ENCODE measurements around the gene URM1.

The URM1 gene

GRCh38 chr9:128349772-128350171, 21.4 kb upstream of the URM1 start:
- DNase-seq, result no peak

GRCh38 chr9:128355451-128355850, 15.7 kb upstream of the URM1 start:
- DNase-seq, result no peak

GRCh38 chr9:128358090-128358489, 13.1 kb upstream of the URM1 start:
- DNase-seq, result no peak

GRCh38 chr9:128358861-128359260, 12.3 kb upstream of the URM1 start:
- no peak for DNase-seq

GRCh38 chr9:128360826-128361225, 10.3 kb upstream of the URM1 start:
- no peak for DNase-seq

- DNase-seq, result peak; percentile 82
Measured at GRCh38 chr9:128361296-128361985, 9.7 kb upstream of the URM1 start.

- DNase-seq, result peak; percentile 92
Measured at GRCh38 chr9:128361986-128362646, 9.1 kb upstream of the URM1 start.

GRCh38 chr9:128362774-128363173, 8.4 kb upstream of the URM1 start:
- no peak for DNase-seq

- DNase-seq, result no peak
Measured at GRCh38 chr9:128365525-128365924, 5.6 kb upstream of the URM1 start.

GRCh38 chr9:128369024-128369706, 2.0 kb upstream of the URM1 start:
- no peak for DNase-seq

- DNase-seq, result peak; percentile 50
Measured at GRCh38 chr9:128370367-128370751, 815 bp upstream of the URM1 start.

- DNase-seq, result no peak
Measured at GRCh38 chr9:128371630-128372117, 500 bp downstream of the URM1 start.

- peak; percentile 26 for DNase-seq
Measured at GRCh38 chr9:128372188-128372641, 1.0 kb downstream of the URM1 start.

- DNase-seq, result no peak
Measured at GRCh38 chr9:128372784-128373183, 1.6 kb downstream of the URM1 start.

- no peak for DNase-seq
Measured at GRCh38 chr9:128374221-128374675, 3.1 kb downstream of the URM1 start.

GRCh38 chr9:128375865-128376264, 4.7 kb downstream of the URM1 start:
- no peak for DNase-seq

- DNase-seq, result no peak
Measured at GRCh38 chr9:128382261-128382660, 11.1 kb downstream of the URM1 start.

- DNase-seq, result no peak
Measured at GRCh38 chr9:128383007-128383753, 12.0 kb downstream of the URM1 start.

- no peak for DNase-seq
Measured at GRCh38 chr9:128383791-128384190, 12.6 kb downstream of the URM1 start.

GRCh38 chr9:128384801-128385495, 13.8 kb downstream of the URM1 start:
- no peak for DNase-seq

GRCh38 chr9:128385496-128386460, 14.6 kb downstream of the URM1 start:
- no peak for DNase-seq
